IMR-90 (cell line): Measurements from ENCODE around the gene PARD3. TPM values are rescaled to one million over a fixed set of nuclear protein-coding genes. Genes with fewer than 3 reads are reported as not detected.

Source experiments
- ATAC-seq: fragments of 200-7000 bp; cut with Tn5 transposase; 2 replicates; pipeline ENCODE4 v1.9.1; 2020; ENCODE audit warnings: low read depth, mild to moderate bottlenecking, moderate library complexity
- BruUV-seq: library from RNA; stranded (reverse); fragments of 400-500 nt; replicated peaks from 2 replicates; lab custom pipeline; 2021; lab: Mats Ljungman, UMichigan
- CTCF ChIA-PET: fragments of 300-600 bp; formaldehyde crosslinking; extraction: SDS; loops from one replicate; lab custom pipeline; 2021; ENCODE audit warnings: antibody characterized with exemption; lab: Yijun Ruan, JAX
- POLR2A ChIA-PET: fragments of 300-600 bp; sonication (Branson Sonifier 250); formaldehyde crosslinking; loops from one replicate; lab custom pipeline; 2022; ENCODE audit warnings: antibody characterized with exemption; ENCODE audit not compliant: unreplicated experiment; lab: Charles Lee
- DNase-seq: peaks from one replicate; pipeline ENCODE4 v3.0.0; 2013
- H2AFZ ChIP-seq: replicated peaks from 2 replicates; pipeline ENCODE3; 2013; ENCODE audit warnings: low read length, mild to moderate bottlenecking; ENCODE audit not compliant: poor library complexity
- H2AK5ac ChIP-seq: 2 replicates; pipeline ENCODE4 v1.6.1; 2013; ENCODE audit warnings: low read depth, low read length, inconsistent platforms
- H2AK9ac ChIP-seq: replicated peaks from 2 replicates; pipeline ENCODE3; 2013; ENCODE audit warnings: mild to moderate bottlenecking, low read depth, low read length, moderate library complexity; ENCODE audit not compliant: poor library complexity
- H2BK120ac ChIP-seq: 2 replicates; pipeline ENCODE4 v1.6.1; 2013; ENCODE audit warnings: low read depth, low read length, inconsistent platforms
- H2BK15ac ChIP-seq: 3 replicates; pipeline ENCODE4 v1.6.1; 2013; ENCODE audit warnings: low read depth, low read length, inconsistent platforms
- H2BK20ac ChIP-seq: 2 replicates; pipeline ENCODE4 v1.6.1; 2013; ENCODE audit warnings: low read depth, mild to moderate bottlenecking, inconsistent platforms, low read length, moderate library complexity
- H2BK5ac ChIP-seq: 2 replicates; pipeline ENCODE4 v1.6.1; 2013; ENCODE audit warnings: mild to moderate bottlenecking, low read depth, low read length, inconsistent platforms; ENCODE audit not compliant: poor library complexity, severe bottlenecking
- H3K14ac ChIP-seq: replicated peaks from 2 replicates; pipeline ENCODE4 v1.6.1; 2013; ENCODE audit warnings: low read depth, low read length, inconsistent platforms
- H3K18ac ChIP-seq: 2 replicates; pipeline ENCODE4 v1.6.1; 2013; ENCODE audit warnings: low read depth, low read length, control low read depth
- H3K23ac ChIP-seq: 2 replicates; pipeline ENCODE4 v1.6.1; 2013; ENCODE audit warnings: low read depth, low read length, inconsistent platforms
- H3K27ac ChIP-seq: 2 replicates; pipeline ENCODE4 v1.5.1; 2013; ENCODE audit warnings: mild to moderate bottlenecking, control low read depth, low read length; ENCODE audit not compliant: insufficient read depth
- H3K27me3 ChIP-seq: 2 replicates; pipeline ENCODE4 v1.6.1; 2013; ENCODE audit warnings: low read length; ENCODE audit not compliant: control insufficient read depth, insufficient read depth
- H3K36me3 ChIP-seq: 2 replicates; pipeline ENCODE4 v1.6.1; 2013; ENCODE audit warnings: low read length, mixed read lengths; ENCODE audit not compliant: control insufficient read depth, insufficient read depth
- H3K4ac ChIP-seq: 2 replicates; pipeline ENCODE4 v1.6.1; 2013; ENCODE audit warnings: low read depth, low read length, inconsistent platforms
- H3K4me1 ChIP-seq: 2 replicates; pipeline ENCODE4 v1.6.1; 2013; ENCODE audit warnings: low read length, mixed read lengths; ENCODE audit not compliant: control insufficient read depth, insufficient read depth
- H3K4me2 ChIP-seq: 2 replicates; pipeline ENCODE4 v1.6.1; 2013; ENCODE audit warnings: low read depth, mild to moderate bottlenecking, control low read depth, low read length, moderate library complexity
- H3K4me3 ChIP-seq: 2 replicates; pipeline ENCODE4 v1.5.1; 2013; ENCODE audit warnings: low read depth, mild to moderate bottlenecking, control low read depth, low read length, moderate library complexity; ENCODE audit not compliant: insufficient read depth
- H3K56ac ChIP-seq: 2 replicates; pipeline ENCODE4 v1.6.1; 2013; ENCODE audit warnings: low read length, inconsistent platforms; ENCODE audit not compliant: insufficient read depth; ENCODE audit errors: extremely low read depth
- H3K79me1 ChIP-seq, 2 experiments: 2 replicates each; pipeline ENCODE4 v1.6.1; 2013; ENCODE audit warnings: low read length in 2 of 2, inconsistent platforms in 1 of 2, low read depth in 1 of 2
- H3K9ac ChIP-seq: 2 replicates; pipeline ENCODE4 v1.6.1; 2013; ENCODE audit warnings: low read depth, low read length, control low read depth
- H3K9me1 ChIP-seq: 2 replicates; pipeline ENCODE4 v1.6.1; 2013; ENCODE audit warnings: low read length, inconsistent platforms; ENCODE audit not compliant: insufficient read depth
- H3K9me3 ChIP-seq: 2 replicates; pipeline ENCODE4 v1.6.1; 2013; ENCODE audit warnings: low read length; ENCODE audit not compliant: control insufficient read depth, insufficient read depth
- H4K20me1 ChIP-seq: 2 replicates; pipeline ENCODE4 v1.6.1; 2013; ENCODE audit warnings: low read length, inconsistent platforms; ENCODE audit not compliant: insufficient read depth
- H4K5ac ChIP-seq: 2 replicates; pipeline ENCODE4 v1.6.1; 2013; ENCODE audit warnings: mild to moderate bottlenecking, low read depth, low read length, control low read depth
- H4K8ac ChIP-seq, 2 experiments: 2 replicates each; pipeline ENCODE4 v1.6.1; 2013; ENCODE audit warnings: low read depth in 2 of 2, low read length in 2 of 2, control low read depth in 1 of 2, inconsistent platforms in 1 of 2
- H4K91ac ChIP-seq: 2 replicates; pipeline ENCODE4 v1.6.1; 2013; ENCODE audit warnings: low read depth, low read length, inconsistent platforms; ENCODE audit not compliant: insufficient read depth
- CHD1 ChIP-seq: IDR thresholded peaks from 2 replicates; pipeline ENCODE4 v1.6.1; 2012; ENCODE audit warnings: low read depth, low read length, improper control_type of control experiment
- WGBS, 2 experiments: methylation state at CpG; one replicate each; pipeline versions ENCODE4 v1.1.5 to v1.1.7; 2013; ENCODE audit warnings: missing lambda C conversion rate in 2 of 2; ENCODE audit not compliant: insufficient read length in 1 of 2; ENCODE audit errors: extremely low coverage in 2 of 2; 5-methylcytosine and 5-hydroxymethylcytosine counted together
- dilution Hi-C: fragments of 300-500 bp; cut with HindIII; formaldehyde crosslinking; loops from one replicate; pipeline ENCODE4 v1.14.3; 2018; ENCODE audit warnings: low sequenced_read_pairs; ENCODE audit not compliant: unreplicated experiment
- in situ Hi-C: fragments of 300-500 bp; cut with MboI; formaldehyde crosslinking; loops from 3 replicates; pipeline ENCODE4 v1.14.3; 2019; ENCODE audit warnings: low sequenced_read_pairs, inconsistent platforms, mixed read lengths
- intact Hi-C: fragments of 100-400 bp; cut with micrococcal nuclease; formaldehyde crosslinking; loops from 2 replicates; pipeline ENCODE4 v1.10.0; 2022
- polyA plus RNA-seq, 3 experiments: library from polyadenylated mRNA; depleted of rRNA; stranded (reverse); fragments of >200 nt; gene quantifications; 2 replicates each; pipeline ENCODE4 v1.2.3, GENCODE V29; 2012; ENCODE audit warnings: low replicate concordance in 1 of 3
- total RNA-seq: library from RNA; depleted of rRNA; stranded (reverse); fragments of >200 nt; gene quantifications from 2 replicates; pipeline ENCODE4 v1.2.3, GENCODE V29; 2012

PARD3 gene
- total and polyA plus RNA-seq, 2 of the 4 experiments (the other 2 are of a cell fraction) = 14.6 to 37.5 TPM

DNA sequence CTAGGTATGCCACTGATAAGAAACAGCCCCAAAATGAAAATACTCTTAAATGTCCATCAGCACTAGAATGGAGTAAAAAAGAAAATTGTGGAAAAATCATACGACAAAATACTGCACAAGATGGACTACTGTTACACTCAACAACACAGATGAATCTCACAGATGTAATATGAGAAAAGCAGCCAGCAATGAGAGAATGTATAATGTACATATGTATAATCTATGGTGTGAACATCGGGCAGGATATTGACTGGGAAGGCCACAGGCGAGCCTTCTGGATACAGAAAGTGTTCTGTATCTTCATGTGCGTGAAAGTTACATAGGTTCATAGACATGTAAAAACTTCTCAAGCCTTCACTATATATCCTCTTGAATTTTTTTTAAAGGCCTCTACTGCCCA lies 212.6 kb downstream of the PARD3 start:
- Histone ChIP-seq H2AK5ac (no peak overlapping the region), H3K18ac (no peak overlapping the region), H3K79me1 (peaks cover 8 to 43% of the 10 kb centered on the region in 2 experiments; a peak in 3 of 4 replicates), H4K5ac (no peak overlapping the region), H3K36me3 (no peaks in the 10 kb centered on the region), H3K4me3 (no peak overlapping the region), H4K8ac (no peak overlapping the region), H3K56ac (no peak overlapping the region), H4K20me1 (peaks cover 7% of the 10 kb centered on the region; the same call in 1 of the 2 replicates), H3K27me3 (no peaks in the 10 kb centered on the region), H3K9ac (no peak overlapping the region), H2AK9ac (no peak overlapping the region), H3K4me1 (peaks cover 5% of the 10 kb centered on the region), H4K91ac (no peak overlapping the region), H3K27ac (no peak overlapping the region), H3K9me1 (peaks cover 3% of the 10 kb centered on the region), H3K9me3 (no peaks in the 10 kb centered on the region), H3K23ac (no peak overlapping the region), H2BK15ac (no peak overlapping the region), H2BK5ac (no peak overlapping the region), H2AFZ (no peak overlapping the region), H3K14ac (no peak overlapping the region), H3K4me2 (no peak overlapping the region), H3K4ac (no peak overlapping the region), H2BK120ac (no peak overlapping the region), H2BK20ac (no peak overlapping the region)
- dilution Hi-C loops (no loop called here), in situ Hi-C loops (no loop called here), intact Hi-C loops (no loop called here)
- ATAC-seq = no peak
- DNase-seq = no peak
- WGBS, 2 experiments = no CpG with 5 or more reads among the region's 4 CpGs
- POLR2A ChIA-PET = no interaction called here
- CTCF ChIA-PET = no interaction called here
- no TSS peak for BruUV-seq
- TF ChIP-seq CHD1 = no peak
